ENCODE measurements around the gene PRSS36.
"Not testable (repeated sequence)": the region's sequence is repeated elsewhere in the genome, so short reads cannot be mapped to it uniquely, and the experiment has no call there.

PRSS36 gene

DNA sequence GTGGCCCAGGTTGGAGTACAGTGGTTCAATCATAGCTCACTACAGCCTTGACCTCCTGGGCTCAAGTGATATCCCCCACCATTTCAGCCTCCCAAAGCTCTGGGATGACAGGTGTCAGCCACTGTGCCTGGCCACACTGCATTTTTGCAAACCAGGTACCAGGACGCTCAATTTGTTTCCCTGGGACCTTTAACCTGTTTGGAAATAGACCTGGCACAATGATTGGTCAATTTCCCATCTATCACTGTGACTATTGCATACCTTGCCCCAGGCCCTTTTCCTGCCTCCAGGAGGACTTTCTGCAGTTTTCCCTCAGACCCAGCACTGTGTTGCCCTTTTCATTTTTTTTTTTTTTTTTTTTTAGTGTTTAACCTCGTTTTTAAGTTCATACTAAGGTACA, 19.0 kb upstream of the PRSS36 start:
- no peak overlapping the region for H3K4me3 ChIP-seq (ENCODE audit: low read length)
- no peak for TF ChIP-seq ZNF274 (IDR thresholded peaks at IDR 0.05; ENCODE audit: low read depth, low read length)

GRCh38 chr16:31167315-31167714, 17.4 kb upstream of the PRSS36 start:
- TF ChIP-seq ZNF274 (IDR thresholded peaks at IDR 0.05; ENCODE audit: low read depth, low read length), result no peak
- no peak overlapping the region for H3K4me3 ChIP-seq (ENCODE audit: low read length)

- H3K4me3 ChIP-seq (ENCODE audit: low read length), result no peak overlapping the region
- no peak for TF ChIP-seq ZNF274 (IDR thresholded peaks at IDR 0.05; ENCODE audit: low read depth, low read length)
Observed at GRCh38 chr16:31157136-31157535, 7.3 kb upstream of the PRSS36 start.

DNA sequence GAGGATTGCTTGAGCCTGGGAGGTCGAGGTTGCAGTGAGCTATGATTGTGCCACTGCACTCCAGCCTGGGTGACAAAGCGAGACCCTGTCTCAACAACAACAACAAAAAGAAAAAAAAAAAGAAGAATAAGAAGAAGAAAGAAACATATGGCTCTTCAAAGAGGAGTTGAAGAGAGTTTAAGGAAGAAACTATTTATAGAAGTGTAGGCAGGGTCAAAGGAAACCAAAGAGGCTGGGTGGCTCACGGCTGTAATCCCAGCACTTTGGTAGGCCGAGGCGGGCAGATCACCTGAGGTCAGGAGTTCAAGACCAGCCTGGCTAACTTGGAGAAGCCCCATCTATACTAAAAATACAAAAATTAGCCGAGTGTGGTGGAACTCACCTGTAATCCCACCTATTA, 1.1 kb upstream of the PRSS36 start:
- not testable (repeated sequence) for H3K4me3 ChIP-seq (ENCODE audit: low read length)

- no peak for TF ChIP-seq ZNF274 (IDR thresholded peaks at IDR 0.05; ENCODE audit: low read depth, low read length)
- no peak overlapping the region for H3K4me3 ChIP-seq (ENCODE audit: low read length)
Observed at GRCh38 chr16:31149332-31149731, 534 bp downstream of the PRSS36 start.

DNA sequence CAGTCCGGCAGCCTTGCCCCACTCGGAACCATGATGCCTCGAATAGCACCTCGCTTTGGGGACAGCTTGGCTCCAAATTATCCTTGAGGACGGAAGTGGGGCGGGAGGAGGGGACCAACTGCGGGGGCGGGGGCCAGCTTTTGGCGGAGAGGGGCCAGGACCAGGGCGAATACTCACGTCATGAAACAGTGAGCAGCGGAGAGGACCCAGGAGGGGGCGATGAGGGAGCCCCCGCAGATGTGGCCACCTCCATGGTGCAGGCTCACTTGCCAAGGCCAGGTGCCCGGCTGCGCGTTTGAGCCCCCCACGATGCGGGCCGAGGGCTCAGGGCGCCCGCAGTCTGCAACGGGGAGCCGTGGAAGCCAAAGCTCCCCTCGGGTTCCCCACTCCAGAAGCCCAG, 970 bp downstream of the PRSS36 start:
- no peak overlapping the region for H3K4me3 ChIP-seq (ENCODE audit: low read length)
- no peak for TF ChIP-seq ZNF274 (IDR thresholded peaks at IDR 0.05; ENCODE audit: low read depth, low read length)

- no peak for TF ChIP-seq ZNF274 (IDR thresholded peaks at IDR 0.05; ENCODE audit: low read depth, low read length)
- no peak overlapping the region for H3K4me3 ChIP-seq (ENCODE audit: low read length)
Observed at GRCh38 chr16:31148281-31148728, 1.6 kb downstream of the PRSS36 start.

DNA sequence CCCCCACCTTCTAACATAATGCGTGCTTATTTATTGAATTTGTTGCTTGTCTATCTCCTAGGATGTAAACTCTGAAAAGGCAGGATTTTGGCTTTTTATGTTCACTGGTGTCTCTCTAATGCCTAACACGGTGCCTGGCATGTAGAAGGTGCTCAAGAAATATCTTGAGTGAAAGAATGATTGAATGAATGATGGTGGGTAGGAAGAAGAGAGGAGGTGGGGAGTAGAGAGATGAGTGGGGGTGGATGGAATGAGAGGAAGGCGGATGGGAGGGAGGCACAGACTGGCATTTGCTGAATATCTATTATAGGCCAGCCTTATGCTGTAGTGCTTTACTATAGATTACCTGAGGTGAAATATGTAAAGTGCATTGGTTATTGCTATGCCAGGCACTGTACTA, 2.3 kb downstream of the PRSS36 start:
- TF ChIP-seq ZNF274 (IDR thresholded peaks at IDR 0.05; ENCODE audit: low read depth, low read length), result no peak
- H3K4me3 ChIP-seq (ENCODE audit: low read length), result no peak overlapping the region

DNA sequence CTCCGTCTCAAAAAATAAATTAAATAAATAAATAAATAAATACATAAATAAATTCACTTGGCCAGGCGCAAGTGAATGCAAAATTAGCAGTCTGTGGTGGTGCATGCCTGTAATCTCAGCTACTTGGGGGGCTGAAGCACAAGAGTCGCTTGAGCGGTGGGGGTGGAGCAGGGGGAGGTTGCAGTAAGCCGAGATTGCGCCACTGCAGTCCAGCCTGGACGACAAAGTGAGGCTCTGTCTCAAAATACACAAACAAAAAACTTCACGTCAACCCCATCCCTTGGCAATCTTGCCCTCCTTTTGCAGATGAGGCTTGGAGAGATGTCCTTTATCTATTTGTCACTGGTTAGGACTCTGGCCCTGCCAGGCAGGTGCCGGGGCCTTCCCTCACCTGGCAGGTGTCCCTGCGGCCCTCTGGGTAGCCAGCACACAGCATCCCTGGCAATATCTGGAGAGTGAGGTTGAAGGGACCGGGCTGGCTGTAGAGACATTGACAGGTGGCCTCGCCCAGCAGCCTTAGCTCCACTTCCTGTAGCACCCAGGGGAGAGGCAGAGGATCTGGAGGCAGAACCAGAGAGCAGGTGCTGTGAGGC, 4.4 kb downstream of the PRSS36 start:
- no peak overlapping the region for H3K4me3 ChIP-seq (ENCODE audit: low read length)
- TF ChIP-seq ZNF274 (IDR thresholded peaks at IDR 0.05; ENCODE audit: low read depth, low read length), result no peak

DNA sequence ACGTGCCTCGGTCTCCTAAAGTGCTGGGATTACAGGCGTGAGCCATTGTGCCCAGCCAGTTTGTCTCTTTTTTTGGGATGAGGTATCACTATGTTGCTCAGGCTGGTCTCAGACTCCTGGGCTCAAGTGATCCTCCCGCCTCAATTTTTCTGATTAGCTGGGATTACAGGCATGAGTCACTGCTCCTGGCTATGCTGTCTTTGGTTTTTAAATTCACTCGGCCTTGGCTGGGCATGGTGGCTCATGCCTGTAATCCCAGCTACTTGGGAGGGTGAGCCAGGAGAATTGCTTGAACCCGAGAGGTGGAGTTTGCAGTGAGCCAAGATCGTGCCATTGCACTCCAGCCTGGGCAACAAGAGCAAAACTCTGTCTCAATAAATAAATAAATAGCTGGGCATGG, 5.4 kb downstream of the PRSS36 start:
- not testable (repeated sequence) for H3K4me3 ChIP-seq (ENCODE audit: low read length)

DNA sequence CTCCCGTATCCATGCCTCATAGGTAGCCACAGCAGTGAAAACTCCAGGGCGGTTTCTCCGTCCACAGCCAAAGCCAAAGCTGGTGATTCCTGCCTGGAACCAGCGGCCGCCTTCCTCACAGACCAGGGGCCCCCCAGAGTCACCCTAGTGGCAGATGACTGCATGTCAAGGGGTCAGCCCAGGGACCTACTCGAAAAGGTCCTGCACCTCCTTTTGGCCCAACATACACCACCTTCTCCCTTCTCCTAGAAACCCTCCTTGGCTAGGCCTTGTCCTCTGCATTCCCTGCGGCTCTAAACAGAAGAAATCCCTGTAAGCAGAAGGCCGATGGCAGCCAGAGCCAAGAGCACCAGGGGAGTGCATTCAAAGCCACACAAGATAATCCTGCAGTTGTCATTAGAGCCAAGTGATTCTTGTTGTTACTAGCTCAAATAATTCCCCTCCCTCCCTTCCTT, 6.1 kb downstream of the PRSS36 start:
- no peak for TF ChIP-seq ZNF274 (IDR thresholded peaks at IDR 0.05; ENCODE audit: low read depth, low read length)
- H3K4me3 ChIP-seq (ENCODE audit: low read length), result no peak overlapping the region

GRCh38 chr16:31143011-31143693, 6.7 kb downstream of the PRSS36 start:
- TF ChIP-seq ZNF274 (IDR thresholded peaks at IDR 0.05; ENCODE audit: low read depth, low read length), result no peak
- peak overlapping the region; percentile 56; the same call in 1 of the 2 replicates for H3K4me3 ChIP-seq (ENCODE audit: low read length)

- peak overlapping the region; percentile 56; the same call in 1 of the 2 replicates for H3K4me3 ChIP-seq (ENCODE audit: low read length)
Observed at GRCh38 chr16:31142109-31143010, 7.5 kb downstream of the PRSS36 start.

GRCh38 chr16:31141489-31142108, 8.3 kb downstream of the PRSS36 start:
- no peak overlapping the region; the same call in 1 of the 2 replicates for H3K4me3 ChIP-seq (ENCODE audit: low read length)
- TF ChIP-seq ZNF274 (IDR thresholded peaks at IDR 0.05; ENCODE audit: low read depth, low read length), result no peak

More at GRCh38 chr16:31142109-31143010, 7.5 kb downstream of the PRSS36 start:
- no peak for TF ChIP-seq ZNF274 (IDR thresholded peaks at IDR 0.05; ENCODE audit: low read depth, low read length)

DNA sequence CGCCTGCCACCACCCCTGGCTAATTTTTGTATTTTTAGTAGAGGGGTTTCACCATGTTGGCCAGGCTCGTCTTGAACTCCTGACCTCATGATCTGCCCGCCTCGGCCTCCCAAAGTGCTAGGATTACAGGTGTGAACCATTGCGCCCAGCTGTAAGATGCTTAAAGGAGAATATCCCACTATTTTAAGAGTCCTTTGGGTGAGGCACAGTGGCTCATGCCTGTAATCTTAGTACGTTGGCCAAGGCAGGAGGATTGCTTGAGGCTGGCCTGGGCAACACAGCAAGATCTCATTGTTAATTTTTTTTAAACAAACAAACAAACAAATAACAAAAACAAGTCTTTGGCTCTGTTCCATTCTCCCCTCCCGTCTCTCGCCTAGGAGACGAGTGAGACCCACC, 8.8 kb downstream of the PRSS36 start:
- not testable (repeated sequence) for H3K4me3 ChIP-seq (ENCODE audit: low read length)
